ENCODE measurements around the gene PRR16. TPM values are rescaled to one million over a fixed set of nuclear protein-coding genes. Genes with fewer than 3 reads are reported as not detected.

The PRR16 gene
- total and polyA plus RNA-seq, 2 experiments from 2014 or later = 1.0 to 1.7 TPM

- no peaks in the 10 kb centered on the region for H3K36me3 Mint-ChIP-seq (ENCODE audit: low read depth)
- no peak overlapping the region for H3K27ac ChIP-seq (ENCODE audit: low read depth)
- H3K4me1 ChIP-seq (ENCODE audit: insufficient read depth) = 0 out of 2 replicates have a peak, but pooled peaks cover 3% of the 10 kb centered on the region
- no peaks in the 10 kb centered on the region for H3K9me2 ChIP-seq (ENCODE audit: insufficient read depth)
- H3K79me2 ChIP-seq (replicated peaks; ENCODE audit: insufficient read depth) = no peaks in the 10 kb centered on the region
- H3K4me3 Mint-ChIP-seq = no peak overlapping the region
- peaks cover 12% of the 10 kb centered on the region for H3K4me1 Mint-ChIP-seq
- no peak for DNase-seq (ENCODE audit: low spot score)
- no peaks in the 10 kb centered on the region for H3K27me3 ChIP-seq (ENCODE audit: insufficient read depth)
- H3K4me3 ChIP-seq = no peak overlapping the region
- no peak for TF ChIP-seq EZH2 (IDR thresholded peaks at IDR 0.05; ENCODE audit: low read depth, unreplicated experiment)
- no peak for TF ChIP-seq CREB1 (CRISPR knock-in tag; IDR thresholded peaks at IDR 0.05; ENCODE audit: low read depth)
- TF ChIP-seq JUNB (IDR thresholded peaks at IDR 0.05; ENCODE audit: unreplicated experiment) = no peak
- no peak for TF ChIP-seq EZH2phosphoT487 (IDR thresholded peaks at IDR 0.05; ENCODE audit: unreplicated experiment)
- TF ChIP-seq ZNF462 (CRISPR knock-in tag; IDR thresholded peaks at IDR 0.05) = no peak
- TF ChIP-seq ZNF114 (CRISPR knock-in tag; IDR thresholded peaks at IDR 0.05) = no peak
- no peak for TF ChIP-seq CTCF (conservative IDR thresholded peaks at IDR 0.05; ENCODE audit: low read depth in 2 of 2)
- TF ChIP-seq POLR2AphosphoS5 (IDR thresholded peaks at IDR 0.05; ENCODE audit: low read depth) = no peak
- TF ChIP-seq REST (IDR thresholded peaks at IDR 0.05; ENCODE audit: unreplicated experiment) = no peak
- TF ChIP-seq STAT1 (IDR thresholded peaks at IDR 0.05; ENCODE audit: unreplicated experiment) = no peak
- no peak for TF ChIP-seq ZNF331 (CRISPR knock-in tag; IDR thresholded peaks at IDR 0.05; ENCODE audit: low read depth)
- no peak for TF ChIP-seq NANOG (IDR thresholded peaks at IDR 0.05; ENCODE audit: borderline replicate concordance)
- no peak for TF ChIP-seq ETS1 (IDR thresholded peaks at IDR 0.05)
- no peaks in the 10 kb centered on the region for H3K9me3 Mint-ChIP-seq
- ATAC-seq = no peak
- no peaks in the 10 kb centered on the region for H4K20me1 ChIP-seq (replicated peaks; ENCODE audit: insufficient read depth)
- peak overlapping the region; percentile 78 for H3K27ac Mint-ChIP-seq
- H3K27me3 Mint-ChIP-seq (ENCODE audit: insufficient read depth, low read depth, poor library complexity) = peaks cover 4% of the 10 kb centered on the region
- no peak overlapping the region for H2AFZ ChIP-seq
- H3K36me3 ChIP-seq (ENCODE audit: insufficient read depth) = no peaks in the 10 kb centered on the region; the same call in 1 of the 2 replicates
- H3F3A ChIP-seq (replicated peaks; ENCODE audit: low read depth) = no peaks in the 10 kb centered on the region
- no peak overlapping the region for H3K4me2 ChIP-seq
Observed at GRCh38 chr5:120539471-120539870, 75.4 kb downstream of the PRR16 start.

All from GM23338 (cell line).